Spleen (tissue), 11 donors: ENCODE measurements around the gene PTPRN2. TPM values are rescaled to one million over a fixed set of nuclear protein-coding genes. Genes with fewer than 3 reads are reported as not detected.
"Not testable (repeated sequence)": the region's sequence is repeated elsewhere in the genome, so short reads cannot be mapped to it uniquely, and the experiment has no call there.

Source experiments
- DNase-seq: peaks from one replicate; pipeline ENCODE4 v3.0.0-alpha.2; 2020
- H3K27ac ChIP-seq, 8 donors: fragments of 200-600 bp; sonication (generic) in 7 of 8; 1 replicate in 4 of 8; 2 replicates in 4 of 8; pipeline versions ENCODE4 v1.5.0 to v1.8.0; 2016 to 2021; ENCODE audit warnings: inconsistent platforms in 4 of 8, mild to moderate bottlenecking in 4 of 8, moderate library complexity in 1 of 8
- H3K27me3 ChIP-seq, 7 donors: fragments of 200-600 bp; sonication (generic) in 6 of 7; replicated peaks in 1 of 7; 1 replicate in 4 of 7; 2 replicates in 3 of 7; pipeline versions ENCODE4 v1.5.0 to v1.8.0; 2016 to 2021; ENCODE audit warnings: inconsistent platforms in 3 of 7, mild to moderate bottlenecking in 1 of 7
- H3K36me3 ChIP-seq, 6 donors: fragments of 200-600 bp; sonication (generic) in 5 of 6; 1 replicate in 4 of 6; 2 replicates in 2 of 6; pipeline versions ENCODE4 v1.5.0 to v1.8.0; 2016 to 2021; ENCODE audit warnings: inconsistent platforms in 2 of 6
- H3K4me1 ChIP-seq, 6 donors: fragments of 200-600 bp; sonication (generic) in 5 of 6; 1 replicate in 3 of 6; 2 replicates in 3 of 6; pipeline versions ENCODE4 v1.5.0 to v1.8.0; 2016 to 2021; ENCODE audit warnings: inconsistent platforms in 3 of 6
- H3K4me3 ChIP-seq, 8 donors: fragments of 200-600 bp; sonication (generic) in 7 of 8; 1 replicate in 4 of 8; 2 replicates in 4 of 8; pipeline versions ENCODE4 v1.5.0 to v1.8.0; 2016 to 2021; ENCODE audit warnings: inconsistent platforms in 4 of 8, mild to moderate bottlenecking in 4 of 8, moderate library complexity in 2 of 8
- H3K9me3 ChIP-seq, 8 donors: fragments of 200-600 bp; sonication (generic) in 7 of 8; 1 replicate in 4 of 8; 2 replicates in 4 of 8; pipeline versions ENCODE4 v1.5.0 to v1.8.0; 2016 to 2021; ENCODE audit warnings: inconsistent platforms in 4 of 8
- CTCF ChIP-seq, 11 experiments: fragments of 200-600 bp in 7 of 11; fragments of 450-650 bp in 4 of 11; sonication (generic) in 4 of 11; IDR thresholded peaks in 8 of 11; conservative IDR thresholded peaks in 3 of 11; 1 replicate in 7 of 11; 2 replicates in 4 of 11; pipeline versions ENCODE4 v1.4.0 to v1.8.0; 2016 to 2021; ENCODE audit warnings: antibody characterized with exemption in 11 of 11, inconsistent platforms in 4 of 11, mild to moderate bottlenecking in 1 of 11
- POLR2A ChIP-seq, 3 donors: fragments of 450-650 bp; IDR thresholded peaks; one replicate each; pipeline ENCODE4 v1.5.1; 2017; ENCODE audit warnings: antibody characterized with exemption in 3 of 3, mild to moderate bottlenecking in 1 of 3
- POLR2AphosphoS5 ChIP-seq, 3 donors: sonication (generic); formaldehyde crosslinking; IDR thresholded peaks; one replicate each; pipeline ENCODE4 v1.5.1; 2017; ENCODE audit warnings: antibody characterized with exemption in 3 of 3
- WGBS, 5 donors: extraction: QIAGEN DNeasy Blood & Tissue Kit in 3 of 5; methylation state at CpG; one replicate each; pipeline versions ENCODE4 v1.1.5 to v1.1.7; 2013 to 2018; 5-methylcytosine and 5-hydroxymethylcytosine counted together
- intact Hi-C: fragments of 100-400 bp; cut with DNase I; formaldehyde crosslinking; loops from one replicate; pipeline ENCODE4 v1.15.0; 2023; ENCODE audit warnings: low total_unique reads
- polyA plus RNA-seq, 3 donors: library from polyadenylated mRNA; stranded (reverse); fragments of 200-250 nt; gene quantifications; one replicate each; pipeline ENCODE4 v1.2.1, GENCODE V29; 2013
- total RNA-seq, 7 donors: library from RNA; depleted of rRNA in 3 of 7; stranded (reverse); fragments of >200 nt in 3 of 7; fragmentation: NEBNext Ultra II Directional in 4 of 7; extraction: Animal tissue kit (Norgen Biotek cat#: 25700) in 4 of 7; gene quantifications; one replicate each; pipeline versions ENCODE4 v1.1.0 to v1.2.1, GENCODE V29; 2016 to 2021
- donor health status: healthy with polysubstance abuse.
- donor health status: DM: no; HTN: no; CAD: no; lungs with moderate emphysema.
- donor health status: DM: no; HTN: no; CAD: no.
- donor health status: Bipolar disorder and iron deficiency.
- donor health status: healthy.
- donor health status: DM: no; HTN: no; CAD: no.
- donor health status: DM: yes; HTN: yes; CAD: no.

Gene PTPRN2
- total and polyA plus RNA-seq, 10 donors: 7.0 to 22.8 (median 16.8) TPM

DNA sequence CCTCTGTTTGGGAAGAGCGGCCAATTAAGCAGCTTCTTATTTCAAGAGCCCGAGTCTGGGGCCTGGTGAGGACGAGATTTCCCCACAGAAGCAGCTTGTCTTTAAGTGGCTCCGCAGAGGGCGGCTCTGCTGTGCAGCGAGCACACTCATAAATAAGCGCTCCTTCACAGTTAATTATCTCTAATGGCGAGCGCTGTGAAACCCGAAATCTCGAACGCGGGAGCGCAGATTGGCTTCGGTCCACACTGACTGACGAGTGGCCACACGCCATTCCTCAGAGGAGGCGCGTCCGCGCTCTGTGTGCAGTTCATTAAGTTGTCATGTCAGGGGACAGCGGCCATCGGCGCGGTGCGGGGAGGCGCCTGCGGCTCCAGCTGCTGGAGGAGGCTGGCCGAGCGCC lies 689.9 kb downstream of the PTPRN2 start:
- no peak for DNase-seq
- WGBS, 5 donors: 82 to 91% (median 83%) methylated on average over 30 of the region's 30 CpGs
- TF ChIP-seq CTCF (IDR thresholded peaks at IDR 0.05 in 8 of 11, conservative IDR thresholded peaks at IDR 0.05 in 3 of 11) (no peak), POLR2A (IDR thresholded peaks at IDR 0.05) (no peak), POLR2AphosphoS5 (IDR thresholded peaks at IDR 0.05) (no peak)
- Histone ChIP-seq H3K9me3 (peaks cover 0 to 2% (median 0%) of the 10 kb centered on the region in 8 donors), H3K27ac (no peak overlapping the region), H3K36me3 (no peaks in the 10 kb centered on the region), H3K4me3 (no peak overlapping the region), H3K4me1 (no peaks in the 10 kb centered on the region), H3K27me3 (peaks cover 0 to 19% (median 0%) of the 10 kb centered on the region in 7 donors)
- intact Hi-C loops: no loop called here

- intact Hi-C loops: no loop called here
- Histone ChIP-seq H3K27ac (no peak overlapping the region), H3K4me3 (no peak overlapping the region), H3K27me3 (peaks cover 0 to 20% (median 0%) of the 10 kb centered on the region in 7 donors), H3K9me3 (peaks cover 0 to under 1% (median 0%) of the 10 kb centered on the region in 8 donors), H3K4me1 (no peaks in the 10 kb centered on the region), H3K36me3 (no peaks in the 10 kb centered on the region)
- no peak for TF ChIP-seq CTCF (IDR thresholded peaks at IDR 0.05 in 8 of 11, conservative IDR thresholded peaks at IDR 0.05 in 3 of 11)
- TF ChIP-seq POLR2A (IDR thresholded peaks at IDR 0.05): no peak
- TF ChIP-seq POLR2AphosphoS5 (IDR thresholded peaks at IDR 0.05): no peak
- 88 to 94% (median 90%) methylated on average over 26 of the region's 26 CpGs for WGBS, 5 donors
- no peak for DNase-seq
Observed at GRCh38 chr7:157896774-157897555, 690.7 kb downstream of the PTPRN2 start.

GRCh38 chr7:157896376-157896675 lies 691.3 kb downstream of the PTPRN2 start:
- H3K4me3 ChIP-seq, intact Hi-C loops, H3K4me1 ChIP-seq, H3K27ac ChIP-seq, H3K36me3 ChIP-seq, H3K9me3 ChIP-seq, DNase-seq: not testable (repeated sequence)
- peaks cover 0 to 27% (median 0%) of the 10 kb centered on the region in 7 donors for H3K27me3 ChIP-seq
- WGBS, 5 donors: 85 to 95% (median 90%) methylated on average over 15 of the region's 15 CpGs

DNA sequence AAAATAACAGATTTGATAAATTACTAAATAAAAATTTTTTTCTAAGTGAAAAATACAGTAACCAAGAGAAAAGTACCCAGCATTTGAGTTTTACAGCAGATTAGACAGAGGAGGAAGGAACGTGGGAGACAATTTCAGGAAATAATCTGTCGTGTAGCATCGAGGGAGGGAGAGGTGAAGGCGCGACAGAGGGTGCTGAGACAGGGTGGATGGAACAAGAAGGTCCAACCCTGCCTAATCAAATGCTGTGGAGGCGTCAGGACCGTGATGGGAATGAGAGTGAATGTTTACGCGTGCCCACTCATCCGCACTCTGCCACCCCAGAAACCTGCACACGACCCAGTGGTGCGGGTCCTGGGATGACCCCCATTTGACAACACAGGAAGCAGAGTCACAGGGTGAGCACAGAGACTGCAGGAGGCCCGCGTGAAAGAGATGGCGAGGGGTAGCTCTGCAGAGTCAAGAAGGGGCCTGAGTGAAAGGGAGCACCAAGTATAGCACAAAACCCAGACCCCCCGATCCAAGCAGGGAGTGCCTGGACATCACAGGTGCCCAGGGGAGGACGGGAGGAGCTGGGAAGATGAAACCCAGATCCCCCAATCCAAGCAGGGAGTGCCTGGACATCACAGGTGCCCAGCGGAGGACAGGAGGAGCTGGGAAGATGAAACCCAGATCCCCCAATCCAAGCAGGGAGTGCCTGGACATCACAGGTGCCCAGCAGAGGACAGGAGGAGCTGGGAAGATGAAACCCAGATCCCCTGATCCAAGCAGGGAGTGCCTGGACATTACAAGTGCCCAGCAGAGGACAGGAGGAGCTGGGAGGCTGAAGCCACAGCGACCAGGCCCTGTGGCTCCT lies 691.9 kb downstream of the PTPRN2 start:
- peak; percentile 52 for DNase-seq
- H3K36me3 ChIP-seq: no peaks in the 10 kb centered on the region
- 66 to 81% (median 70%) methylated on average over 19 of the region's 19 CpGs for WGBS, 5 donors
- TF ChIP-seq CTCF (IDR thresholded peaks at IDR 0.05 in 8 of 11, conservative IDR thresholded peaks at IDR 0.05 in 3 of 11) (no peak), POLR2A (IDR thresholded peaks at IDR 0.05) (no peak), POLR2AphosphoS5 (IDR thresholded peaks at IDR 0.05) (no peak)
- intact Hi-C loops: no loop called here
- no peaks in the 10 kb centered on the region for H3K4me1 ChIP-seq
- H3K4me3 ChIP-seq: no peak overlapping the region
- no peak overlapping the region for H3K27ac ChIP-seq
- H3K27me3 ChIP-seq: peaks cover 0 to 33% (median 0%) of the 10 kb centered on the region in 7 donors
- no peaks in the 10 kb centered on the region for H3K9me3 ChIP-seq

GRCh38 chr7:157895098-157895497 lies 692.5 kb downstream of the PTPRN2 start:
- intact Hi-C loops, H3K4me1 ChIP-seq, H3K4me3 ChIP-seq, H3K27ac ChIP-seq, H3K36me3 ChIP-seq, H3K9me3 ChIP-seq, DNase-seq: not testable (repeated sequence)
- 79 to 86% (median 82%) methylated on average over 12 of the region's 12 CpGs for WGBS, 5 donors
- H3K27me3 ChIP-seq: peaks cover 0 to 39% (median 0%) of the 10 kb centered on the region in 7 donors
